Activated CD8-positive, alpha-beta memory T cell treated with anti-CD3 and anti-CD28 coated beads for 24 hours (primary cell): ENCODE results near the gene MRPL11.

Experiments
- DNase-seq: peaks from one replicate; pipeline ENCODE4 v3.0.0-alpha.2; 2020

The MRPL11 gene

GRCh38 chr11:66438504-66439466 is at the start of gene MRPL11:
Gene MRPL11, minus strand, starts transcription at chr11:66438848. Its CDS starts 94 bp downstream, at chr11:66438754.
- DNase-seq: peak; percentile 95

- no peak for DNase-seq
Measured at GRCh38 chr11:66484806-66485380, 46.2 kb upstream of the MRPL11 start.

- peak; percentile 97 for DNase-seq
Measured at GRCh38 chr11:66480117-66480938, 41.7 kb upstream of the MRPL11 start, which contains the start of gene DPP3. Gene DPP3, plus strand, starts transcription at chr11:66480434. Its CDS starts 1,767 bp downstream, at chr11:66482201.

- DNase-seq: no peak
Measured at GRCh38 chr11:66479394-66480116, 40.9 kb upstream of the MRPL11 start.

DNA sequence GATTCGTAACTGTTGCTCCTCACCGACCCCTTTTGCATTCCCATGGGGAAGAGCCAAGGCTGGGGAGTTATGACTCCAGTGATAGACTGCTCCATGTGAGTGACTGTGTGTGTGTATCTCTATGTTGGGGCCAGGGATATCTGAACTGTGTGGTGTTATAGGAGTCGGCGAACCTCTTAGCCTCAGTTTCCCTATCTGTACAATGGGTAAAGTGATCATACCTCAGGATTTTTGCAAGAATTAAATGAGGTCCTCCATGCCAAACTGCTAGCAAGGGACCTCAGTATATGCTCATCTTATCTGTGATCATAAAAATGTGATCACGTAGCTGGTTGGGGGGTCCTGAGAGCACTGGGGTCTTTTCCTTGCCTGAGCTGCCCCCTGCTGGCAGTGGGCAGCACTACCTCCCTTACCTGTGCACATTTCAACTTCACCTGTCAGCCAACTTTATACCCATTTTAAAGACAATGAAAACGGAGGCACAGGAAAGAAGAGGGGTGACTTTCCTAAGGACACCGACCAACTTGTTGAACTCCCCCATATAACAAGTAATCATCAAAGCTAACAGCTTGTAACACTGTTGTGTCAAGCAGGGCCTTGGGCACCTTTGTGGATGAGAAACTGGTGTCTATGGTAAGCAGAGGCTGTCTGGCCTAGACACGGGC is 40.2 kb upstream of the MRPL11 start:
- no peak for DNase-seq

DNA sequence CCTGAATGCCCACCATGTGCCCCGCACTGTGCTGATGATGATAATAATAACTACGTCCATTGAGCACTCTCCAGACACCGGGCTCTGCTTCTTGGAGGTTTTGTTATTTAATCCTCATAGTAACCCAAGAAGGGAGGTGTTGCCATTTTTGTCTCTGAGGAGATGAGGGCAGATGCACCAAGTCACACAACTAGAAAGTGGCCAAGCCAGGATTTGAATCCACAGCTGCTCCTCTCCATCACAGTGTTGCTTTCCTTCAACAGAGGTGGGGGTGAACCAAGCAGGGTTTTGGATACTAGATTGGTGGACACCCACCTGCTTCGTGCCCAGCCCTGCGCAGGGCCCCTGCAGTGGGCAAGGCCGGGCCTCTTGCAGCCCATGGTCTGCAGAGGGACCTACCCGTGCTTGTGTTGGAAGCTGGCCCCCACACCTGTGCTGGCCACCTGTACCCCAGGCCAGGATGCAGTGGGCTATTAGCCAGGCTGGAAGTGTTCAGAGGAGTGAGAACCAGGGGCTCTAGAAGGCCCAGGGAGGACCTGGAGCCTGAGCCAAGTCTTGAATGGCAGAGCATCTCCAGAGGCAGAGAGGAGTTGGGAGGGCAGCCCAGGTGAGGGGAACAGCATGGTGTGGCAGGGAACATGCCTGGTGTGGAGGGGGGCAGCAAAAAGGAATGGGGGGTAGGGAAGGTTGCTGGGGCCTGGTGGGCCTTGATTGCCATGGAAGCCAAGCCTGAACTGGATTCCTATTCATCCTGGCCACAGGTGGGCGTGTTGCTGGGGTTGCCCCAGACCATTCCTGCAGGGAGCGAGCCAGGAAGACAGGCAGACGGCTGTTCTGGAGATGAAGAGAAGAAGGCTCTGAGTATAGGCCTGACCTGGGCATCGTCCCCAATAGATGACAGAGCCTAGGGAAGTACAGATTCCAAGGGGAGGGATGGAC is 38.9 kb upstream of the MRPL11 start:
- no peak for DNase-seq

DNA sequence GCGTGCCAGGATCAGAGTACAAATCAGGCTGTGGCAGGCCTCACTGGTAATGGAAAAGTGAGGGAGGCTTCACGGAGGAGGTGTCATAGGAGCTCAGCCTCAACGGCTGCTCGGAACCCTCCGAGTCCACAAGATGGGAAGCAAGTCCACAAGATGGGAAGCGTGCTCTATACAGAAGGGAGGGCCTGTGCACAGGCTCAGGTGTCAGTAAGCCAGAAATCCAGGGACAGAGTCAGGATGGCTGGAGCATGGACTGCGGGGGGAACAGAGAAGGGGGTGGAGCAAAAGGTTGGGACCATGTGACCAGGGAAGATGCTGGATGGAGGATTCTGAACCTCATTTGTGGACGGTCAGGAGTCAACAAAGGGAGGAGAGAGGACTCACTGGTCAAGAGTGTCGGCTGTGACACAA is 38.2 kb upstream of the MRPL11 start:
- DNase-seq: no peak

- no peak for DNase-seq
Measured at GRCh38 chr11:66476173-66476840, 37.7 kb upstream of the MRPL11 start.

GRCh38 chr11:66475349-66476172 is 36.9 kb upstream of the MRPL11 start:
- DNase-seq: no peak

- no peak for DNase-seq
Measured at GRCh38 chr11:66473608-66474515, 35.2 kb upstream of the MRPL11 start.

DNA sequence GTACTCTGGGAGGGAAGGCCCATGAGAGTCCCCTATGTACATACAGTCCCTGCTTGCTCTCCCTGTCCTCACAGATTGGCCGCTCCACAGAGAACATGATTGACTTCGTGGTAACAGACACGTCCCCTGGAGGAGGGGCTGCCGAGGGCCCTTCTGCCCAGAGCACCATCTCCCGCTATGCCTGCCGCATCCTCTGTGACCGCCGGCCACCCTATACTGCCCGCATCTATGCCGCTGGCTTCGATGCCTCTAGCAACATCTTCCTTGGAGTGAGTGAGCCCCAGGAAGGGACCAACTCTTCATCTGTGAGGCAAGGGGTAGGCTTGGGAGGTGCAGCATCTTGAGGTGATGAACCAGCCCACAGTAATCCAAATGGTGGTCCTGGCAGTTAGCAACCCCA is 34.5 kb upstream of the MRPL11 start:
- no peak for DNase-seq

DNA sequence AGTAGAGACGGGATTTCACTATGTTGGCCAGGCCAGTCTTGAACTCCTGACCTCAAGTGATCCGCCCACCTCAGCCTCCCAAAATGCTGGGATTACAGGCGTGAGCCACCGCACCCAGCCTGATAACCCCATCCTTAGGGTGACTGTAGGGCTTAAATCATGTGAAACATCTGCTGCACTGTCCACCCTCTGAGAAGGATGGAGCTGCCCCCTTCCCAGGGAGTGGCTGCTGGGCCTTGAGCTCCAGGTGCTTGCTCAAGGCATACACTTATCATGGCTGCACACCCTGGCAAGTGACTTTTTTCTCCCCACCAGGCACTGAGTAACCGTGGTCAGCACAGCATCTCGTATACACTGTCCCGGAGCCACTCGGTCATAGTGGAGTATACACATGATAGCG is 33.4 kb upstream of the MRPL11 start:
- DNase-seq: no peak

DNA sequence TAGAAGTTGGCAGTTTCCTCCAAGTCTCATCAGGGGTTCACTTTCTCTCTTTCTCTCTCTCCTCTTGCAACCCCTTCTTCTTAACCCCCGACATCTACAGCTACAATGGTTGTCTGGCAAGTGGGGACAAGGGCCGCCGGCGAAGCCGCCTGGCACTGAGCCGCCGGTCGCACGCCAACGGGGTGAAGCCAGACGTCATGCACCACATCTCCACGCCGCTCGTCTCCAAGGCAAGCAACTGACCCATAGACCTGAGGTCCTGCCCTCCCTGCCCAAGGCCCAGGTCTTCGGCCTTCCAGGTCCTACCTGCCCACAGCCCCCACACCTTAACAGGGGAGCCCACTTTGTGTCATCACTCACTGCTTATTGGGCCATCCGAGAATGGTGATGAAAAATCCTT is 32.5 kb upstream of the MRPL11 start:
- no peak for DNase-seq

- no peak for DNase-seq
Measured at GRCh38 chr11:66470015-66470414, 31.4 kb upstream of the MRPL11 start.

DNA sequence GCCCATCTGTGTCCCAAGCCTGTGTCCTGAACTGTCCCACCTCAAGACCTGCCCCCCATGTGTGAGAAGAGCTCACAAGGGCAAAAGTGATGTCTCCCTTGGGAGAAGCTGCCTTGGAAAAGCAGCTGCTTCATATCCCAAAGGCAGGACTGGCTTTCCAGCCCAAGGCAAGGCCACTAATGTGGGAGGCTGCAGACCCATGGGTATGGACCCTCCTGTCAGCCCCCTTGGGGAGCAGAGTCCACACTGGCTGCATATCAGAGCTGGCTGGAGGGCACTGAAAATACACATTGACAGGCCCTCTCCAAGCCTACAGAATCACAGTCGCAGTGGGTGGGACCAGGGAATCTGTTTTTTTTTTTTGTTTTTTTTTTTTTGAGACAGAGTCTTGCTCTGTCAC is 30.8 kb upstream of the MRPL11 start:
- DNase-seq: no peak

DNA sequence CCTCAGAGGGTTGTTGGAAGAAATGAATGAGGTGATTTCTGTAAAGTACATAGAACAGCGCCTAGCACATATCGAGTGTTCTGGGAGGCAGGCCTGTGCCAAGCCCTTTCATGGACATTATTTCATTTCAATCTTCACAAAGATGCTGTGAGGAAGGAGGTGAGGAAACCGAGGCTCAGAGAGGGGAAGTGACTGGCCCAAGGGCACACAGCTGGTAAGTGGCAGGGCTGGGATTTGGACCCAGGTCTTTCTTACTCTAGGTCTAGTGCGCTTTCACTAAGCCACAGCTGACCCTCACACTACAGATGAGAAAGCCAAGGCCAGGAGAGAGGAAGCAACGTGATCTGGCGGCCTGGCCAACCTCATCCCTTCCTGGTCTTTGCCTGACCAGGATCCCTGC is 30.0 kb upstream of the MRPL11 start:
- no peak for DNase-seq

GRCh38 chr11:66467756-66468155 is 29.1 kb upstream of the MRPL11 start:
- no peak for DNase-seq

DNA sequence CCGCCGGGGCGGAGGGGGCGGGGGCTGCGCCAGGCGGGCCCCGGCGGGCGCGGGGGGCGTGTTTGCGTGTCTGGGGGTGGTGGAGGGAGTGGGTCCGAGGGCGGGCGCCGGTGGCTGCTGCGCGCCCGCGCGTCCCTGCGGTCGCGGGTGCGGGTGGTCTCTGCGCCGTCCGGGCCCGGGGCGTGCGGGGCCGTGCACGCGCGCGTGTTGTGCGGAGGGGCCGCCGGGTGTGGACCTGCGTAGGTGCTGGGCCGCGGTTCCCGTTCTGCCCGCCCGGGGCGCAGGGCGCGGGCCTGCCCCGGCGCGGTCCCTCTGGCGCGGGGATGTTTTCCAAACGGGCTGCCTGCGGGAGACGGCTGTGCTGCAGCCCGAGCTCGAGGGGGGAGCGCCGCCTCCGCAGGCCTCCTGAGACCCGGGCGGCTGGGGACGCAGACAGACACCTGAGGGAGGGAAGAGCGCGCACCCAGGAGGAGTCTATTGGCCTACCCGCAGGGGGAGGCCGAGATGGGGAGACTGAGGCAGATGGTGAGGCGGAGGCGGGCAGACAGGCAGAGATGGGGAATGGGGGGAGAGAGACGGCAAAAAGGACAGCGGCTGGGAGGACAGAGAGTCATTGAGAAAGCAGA is 28.5 kb upstream of the MRPL11 start:
- DNase-seq: no peak
